ENCODE measurements around the gene ARHGEF4.
"Not testable (repeated sequence)": the region's sequence is repeated elsewhere in the genome, so short reads cannot be mapped to it uniquely, and the experiment has no call there.

ARHGEF4 gene

GRCh38 chr2:130887643-130888042 is 50.9 kb downstream of the ARHGEF4 start:
- no peak for DNase-seq (ENCODE audit: low read depth)

DNA sequence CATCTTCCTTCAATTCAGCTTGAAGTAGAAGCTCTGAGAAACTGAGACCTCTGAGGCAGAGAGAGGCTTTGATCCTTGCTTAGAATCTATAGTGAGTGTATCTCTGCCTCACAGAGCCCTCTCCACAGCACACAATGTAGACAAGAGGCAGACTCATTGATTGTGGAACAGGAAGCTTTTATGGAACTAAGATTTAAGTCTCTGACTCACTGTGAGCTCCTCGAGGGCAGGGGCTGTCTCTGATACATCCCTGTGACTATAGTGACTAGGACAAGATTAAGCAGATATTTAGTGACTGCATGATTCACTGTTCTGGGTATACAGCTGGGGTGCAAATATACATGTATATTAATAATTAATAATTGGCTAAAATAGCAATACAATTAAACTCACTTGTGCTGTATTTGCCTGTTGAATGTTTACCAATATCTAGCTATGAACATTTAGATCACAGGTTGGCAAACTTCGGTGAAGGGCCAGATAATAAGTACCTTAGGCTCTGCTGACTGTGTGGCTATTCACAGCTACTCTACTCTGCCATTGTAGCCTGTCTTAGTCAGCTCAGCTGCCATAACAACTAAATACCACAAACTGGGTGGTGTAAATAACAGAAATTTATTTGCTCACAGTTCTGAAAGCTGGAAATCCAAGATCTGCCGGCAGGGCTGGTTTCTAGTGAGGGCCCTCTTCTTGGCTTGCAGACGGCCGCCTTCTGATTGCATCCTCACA is 54.4 kb downstream of the ARHGEF4 start:
- no peak for DNase-seq (ENCODE audit: low read depth)

DNA sequence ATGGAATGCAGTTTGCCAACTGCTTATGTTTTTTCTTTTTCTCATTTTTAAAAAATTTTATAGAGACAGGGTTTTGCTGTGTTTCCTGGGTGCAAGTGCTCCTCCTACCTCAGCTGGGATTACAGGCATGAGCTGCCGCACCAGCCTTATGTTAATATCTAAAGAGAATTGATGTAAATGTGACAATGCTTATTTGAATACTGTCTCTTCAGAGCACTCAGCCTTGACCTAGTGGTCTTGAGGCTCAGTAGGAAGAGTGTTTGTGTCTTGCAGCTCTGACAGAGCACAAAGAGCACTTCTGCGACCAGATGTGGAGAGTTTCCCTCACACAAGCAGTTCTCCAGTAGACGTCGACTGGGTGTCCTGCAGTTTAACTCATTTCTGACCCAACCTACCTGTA is 55.3 kb downstream of the ARHGEF4 start:
- no peak for DNase-seq (ENCODE audit: low read depth)

DNA sequence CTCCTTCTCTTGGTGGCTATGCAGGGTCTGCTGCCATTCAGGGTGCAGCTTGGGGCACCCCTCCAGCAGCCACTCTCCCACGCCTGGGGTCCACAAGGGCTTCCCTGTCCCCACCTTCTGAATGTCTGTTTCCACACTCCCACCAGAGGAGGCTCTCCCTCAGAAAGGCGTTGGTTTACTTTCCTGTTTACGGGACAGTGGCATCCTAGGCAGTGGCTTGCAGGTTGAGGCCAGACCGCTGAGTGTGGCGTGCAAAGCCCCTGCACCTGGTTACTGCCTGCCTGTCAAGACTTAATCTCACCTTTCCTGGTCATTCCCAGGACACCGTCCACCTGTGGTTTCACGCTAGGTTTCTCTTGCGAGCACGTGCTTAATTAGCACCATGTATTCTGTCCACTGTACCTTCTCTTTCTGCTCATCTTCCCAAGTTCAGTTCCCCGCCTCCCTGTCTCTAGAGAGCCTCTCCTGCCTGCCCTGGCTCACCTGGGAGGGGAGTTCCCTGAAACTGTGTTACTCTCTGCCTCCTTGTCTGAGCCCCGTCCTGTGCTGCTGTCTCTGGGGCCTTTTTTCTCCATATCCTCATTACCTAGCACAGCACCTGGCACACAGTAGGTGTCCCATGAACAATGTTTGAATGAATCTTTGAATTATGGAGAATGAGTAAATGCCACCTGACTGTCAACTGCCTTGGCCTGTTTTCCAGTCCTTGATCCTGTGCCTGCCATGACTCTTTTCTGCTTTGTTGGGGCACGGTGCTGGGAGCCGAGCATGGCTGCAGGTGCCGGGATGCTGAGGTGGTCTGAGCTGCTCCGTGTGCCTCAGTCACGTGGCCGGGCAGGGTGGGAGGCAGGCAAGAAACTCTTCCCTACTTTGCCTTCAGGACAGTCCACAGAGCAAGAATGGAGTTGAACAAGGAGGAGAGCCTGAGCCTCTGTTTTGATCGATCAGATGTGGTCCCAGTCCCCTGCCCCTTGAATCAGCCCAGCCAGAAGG is 56.4 kb downstream of the ARHGEF4 start:
- no peak for DNase-seq (ENCODE audit: low read depth)

GRCh38 chr2:130894326-130894942 is 57.7 kb downstream of the ARHGEF4 start:
- DNase-seq (ENCODE audit: low read depth) = no peak

DNA sequence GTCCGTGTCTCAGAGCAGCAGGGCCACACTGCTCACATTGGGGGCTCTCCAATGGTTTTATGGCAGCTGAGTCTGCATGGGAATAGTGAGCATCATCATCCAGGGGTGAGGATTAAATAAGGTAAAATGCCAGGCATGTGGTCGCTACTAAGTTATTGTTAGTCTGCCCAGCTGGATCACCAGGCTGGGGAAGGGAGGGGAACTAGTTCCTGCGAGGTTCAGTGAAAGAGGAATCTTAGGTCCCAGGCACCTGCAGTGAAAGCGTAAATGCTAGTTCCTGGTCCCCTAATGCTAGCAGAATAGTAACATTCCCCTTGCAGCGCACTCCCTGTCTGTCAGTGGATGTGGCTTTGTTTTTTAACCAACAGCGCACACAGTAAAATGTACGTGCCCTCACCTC is 60.1 kb downstream of the ARHGEF4 start:
- DNase-seq (ENCODE audit: low read depth) = no peak

DNA sequence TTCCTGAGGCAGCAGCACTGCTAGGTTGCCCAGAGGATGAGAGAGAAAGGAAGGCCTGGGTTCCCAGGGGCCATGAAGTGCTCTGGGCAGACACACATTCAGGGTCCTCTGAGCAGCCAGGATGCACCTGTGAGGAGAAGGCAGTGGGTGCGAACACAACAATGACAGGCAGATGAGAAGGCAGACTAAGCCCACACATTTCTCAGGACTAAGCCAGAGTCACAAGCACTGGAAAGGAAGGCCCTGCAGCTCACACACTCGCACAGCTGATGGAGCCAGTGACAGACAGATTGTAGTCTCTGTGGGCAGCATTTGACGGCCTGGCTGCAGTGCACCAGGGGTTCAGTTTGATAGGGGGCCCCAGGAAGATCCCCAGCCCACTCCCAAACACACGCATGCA is 61.8 kb downstream of the ARHGEF4 start:
- DNase-seq (ENCODE audit: low read depth) = no peak

GRCh38 chr2:130899306-130899705 is 62.6 kb downstream of the ARHGEF4 start:
- DNase-seq (ENCODE audit: low read depth) = no peak

- no peak for DNase-seq (ENCODE audit: low read depth)
These were observed 64.3 kb downstream of the ARHGEF4 start for GRCh38 chr2:130901061-130901460.

DNA sequence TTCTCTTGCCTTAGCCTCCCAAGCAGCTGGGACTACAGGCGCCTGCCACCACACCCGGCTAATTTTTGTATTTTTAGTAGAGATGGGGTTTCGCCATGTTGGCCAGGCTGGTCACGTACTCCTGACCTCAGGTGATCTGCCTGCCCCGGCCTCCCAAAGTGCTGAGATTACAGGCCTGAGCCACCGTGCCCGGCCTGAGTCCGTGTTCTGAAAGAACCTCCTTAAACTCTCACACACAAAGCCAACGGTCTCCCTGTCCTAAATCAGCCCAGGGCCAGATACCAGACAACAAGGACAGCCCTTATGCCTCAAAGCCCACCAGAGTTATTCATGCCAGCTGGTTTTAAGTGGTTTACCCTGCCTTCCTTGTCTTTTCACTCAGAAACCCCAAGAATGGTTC is 64.9 kb downstream of the ARHGEF4 start:
- DNase-seq (ENCODE audit: low read depth) = not testable (repeated sequence)

- no peak for DNase-seq (ENCODE audit: low read depth)
These were observed 72.1 kb downstream of the ARHGEF4 start for GRCh38 chr2:130908832-130909231.

DNA sequence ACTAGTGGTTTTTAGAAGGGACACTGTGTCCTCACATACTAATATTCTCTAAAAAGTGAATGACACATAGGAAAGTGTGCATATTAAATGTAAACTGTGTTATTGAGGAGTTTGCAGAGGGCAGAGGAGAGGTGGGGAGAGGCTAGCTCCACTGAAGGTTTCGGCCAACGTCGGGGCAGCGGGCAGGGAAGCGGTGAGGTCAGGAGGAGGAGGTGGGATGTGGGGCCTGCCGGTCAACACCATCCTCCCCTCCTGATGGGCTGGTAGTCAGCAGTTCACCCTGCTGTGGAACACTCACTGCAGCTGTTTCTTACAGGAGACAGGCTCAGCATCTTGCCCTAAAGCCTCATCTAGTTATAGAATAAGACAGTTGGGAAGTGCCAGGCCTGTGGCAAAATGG is 74.2 kb downstream of the ARHGEF4 start:
- no peak for DNase-seq (ENCODE audit: low read depth)

DNA sequence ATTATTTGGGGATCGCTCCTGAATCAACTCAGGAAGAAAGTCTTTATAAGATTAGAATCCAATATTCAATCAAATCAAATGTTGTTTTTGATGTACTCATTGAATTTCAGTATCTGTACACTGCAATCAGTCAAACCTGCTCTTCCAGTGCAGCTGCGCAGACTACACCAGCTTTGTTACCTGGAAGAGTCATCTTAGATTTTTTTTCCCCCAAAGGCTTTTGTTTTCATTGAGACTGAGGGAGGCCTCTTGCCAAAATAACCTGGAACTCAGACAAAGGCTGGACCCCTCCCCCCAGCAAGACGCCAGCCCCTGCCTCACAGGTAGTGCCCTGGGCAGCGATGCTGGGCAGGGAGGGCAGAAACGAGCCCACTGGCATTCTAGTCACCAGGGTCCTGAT is 74.8 kb downstream of the ARHGEF4 start:
- DNase-seq (ENCODE audit: low read depth) = no peak

DNA sequence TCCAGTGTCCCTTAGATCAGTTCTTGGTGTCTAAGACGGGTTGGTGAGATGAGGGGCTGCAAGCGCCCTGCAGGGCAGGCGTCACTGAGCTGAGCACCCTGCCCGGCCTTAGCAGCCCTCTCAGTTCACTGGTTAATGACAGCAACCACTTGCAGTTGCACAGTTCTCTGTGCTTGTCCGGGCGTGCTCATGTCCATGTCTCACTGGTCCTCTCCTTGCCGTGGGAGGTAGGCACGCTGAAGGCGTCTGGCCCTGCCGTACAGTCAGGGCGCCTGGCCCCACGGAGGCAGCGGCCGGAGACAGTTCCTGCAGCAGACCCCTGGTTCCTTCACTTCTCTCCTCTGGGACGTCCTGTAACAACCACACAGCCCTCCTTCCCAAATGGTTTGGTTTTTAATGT is 75.3 kb downstream of the ARHGEF4 start:
- no peak for DNase-seq (ENCODE audit: low read depth)

GRCh38 chr2:130912471-130912870 is 75.8 kb downstream of the ARHGEF4 start:
- DNase-seq (ENCODE audit: low read depth) = no peak

DNA sequence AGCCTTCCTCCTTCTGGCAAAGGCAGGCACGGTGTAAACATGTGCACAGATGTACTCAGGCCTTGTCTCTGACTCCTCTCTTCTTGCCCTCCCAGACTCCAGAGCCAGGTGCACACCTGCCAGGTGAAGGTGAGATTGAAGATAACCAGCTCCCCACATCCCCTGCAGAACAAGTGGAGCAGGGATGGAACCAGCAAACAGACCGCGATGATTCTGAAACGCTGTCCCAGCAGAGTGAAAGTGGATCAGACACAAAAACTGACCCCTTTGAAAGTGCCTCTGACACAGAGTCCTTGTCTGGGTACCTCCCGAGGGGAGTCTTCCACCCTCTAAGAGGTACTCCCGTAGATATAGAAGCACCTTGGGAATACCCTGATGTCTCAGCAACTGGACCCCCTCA is 77.2 kb downstream of the ARHGEF4 start:
- DNase-seq (ENCODE audit: low read depth) = no peak

- DNase-seq (ENCODE audit: low read depth) = no peak
These were observed 78.4 kb downstream of the ARHGEF4 start for GRCh38 chr2:130915149-130915548.

- no peak for DNase-seq (ENCODE audit: low read depth)
These were observed 79.1 kb downstream of the ARHGEF4 start for GRCh38 chr2:130915595-130916437.

GRCh38 chr2:130916438-130916705 is 79.7 kb downstream of the ARHGEF4 start:
- DNase-seq (ENCODE audit: low read depth) = no peak

DNA sequence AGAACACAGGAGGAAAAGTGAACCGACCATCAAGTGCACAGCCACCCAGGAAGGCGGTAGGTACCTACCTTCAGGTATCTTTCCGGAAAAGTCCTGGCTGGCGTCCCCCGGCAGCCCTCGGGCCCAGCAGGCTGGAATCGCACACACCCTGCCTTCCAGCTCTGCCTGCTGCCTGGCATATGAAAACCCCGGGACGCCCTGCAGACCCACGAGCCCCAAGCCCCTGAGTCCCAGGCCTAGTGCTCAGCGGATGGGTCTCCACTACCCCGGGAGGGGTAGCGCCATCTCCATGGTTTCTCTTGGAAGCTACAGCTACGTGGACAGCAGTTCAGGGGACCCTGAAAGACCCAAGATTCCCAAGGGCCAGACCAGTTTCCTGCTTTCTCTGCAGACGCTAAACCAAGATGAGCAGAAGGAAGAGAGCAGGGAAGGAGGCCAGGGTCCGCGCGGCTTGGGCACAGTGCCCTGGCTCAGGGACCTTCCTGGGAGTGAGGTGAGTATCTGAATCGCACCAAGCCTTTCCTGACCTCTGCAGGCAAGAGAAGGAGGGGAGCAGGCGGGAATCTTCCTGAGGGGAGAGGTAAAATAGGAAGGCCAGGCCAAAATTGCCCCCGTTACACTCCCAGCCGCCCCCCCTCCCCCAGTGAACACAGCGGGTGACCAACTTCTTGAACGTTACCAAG is 80.4 kb downstream of the ARHGEF4 start:
- DNase-seq (ENCODE audit: low read depth) = no peak

DNA sequence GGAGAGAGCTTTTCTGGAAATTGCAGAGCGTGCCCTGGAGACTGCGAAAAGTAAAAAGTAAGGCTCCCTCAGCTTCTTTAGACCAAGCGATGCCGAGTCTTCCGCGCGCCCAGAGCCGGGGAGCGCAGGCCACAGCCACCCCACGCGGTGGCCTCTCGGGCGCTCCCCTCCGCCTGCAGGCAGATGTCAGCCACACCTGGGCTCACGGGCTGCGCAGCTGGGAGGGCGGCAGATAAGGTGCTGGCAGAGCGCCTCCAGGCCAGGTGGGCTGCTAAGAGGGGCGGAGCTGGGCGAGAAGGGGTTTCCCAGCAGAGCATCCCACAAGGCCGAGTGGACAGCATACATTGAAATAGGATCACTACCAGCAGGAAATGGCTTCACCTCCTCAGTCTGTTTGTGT is 81.7 kb downstream of the ARHGEF4 start:
- DNase-seq (ENCODE audit: low read depth) = no peak
